K562 (cell line): ENCODE results near the gene PIP5K1B. TPM values are rescaled to one million over a fixed set of nuclear protein-coding genes. Genes with fewer than 3 reads are reported as not detected.

ENCODE experiments used
- AFF1 ChIP-seq, 2 experiments: fragments of 450-650 bp; IDR thresholded peaks; 2 replicates each; pipeline ENCODE4 v1.6.1; 2018; ENCODE audit warnings: mild to moderate bottlenecking in 2 of 2, low read depth in 1 of 2; ENCODE audit not compliant: partially characterized antibody in 2 of 2
- ATF3 ChIP-seq, 2 experiments: fragments of 450-650 bp in 1 of 2; sonication (generic) in 1 of 2; formaldehyde crosslinking in 1 of 2; IDR thresholded peaks in 1 of 2; conservative IDR thresholded peaks in 1 of 2; 2 replicates each; pipeline versions ENCODE4 v1.6.1 to v1.8.1; 2016 to 2023; ENCODE audit warnings: mild to moderate bottlenecking in 2 of 2, moderate library complexity in 2 of 2, inconsistent platforms in 1 of 2, missing genetic modification reagents in 1 of 2
- EP400 ChIP-seq: fragments of 450-650 bp; IDR thresholded peaks from 2 replicates; pipeline ENCODE4 v1.6.1; 2017; ENCODE audit warnings: antibody characterized with exemption, mild to moderate bottlenecking, moderate library complexity
- MAZ ChIP-seq, 2 experiments: fragments of 450-650 bp in 1 of 2; sonication (generic) in 1 of 2; formaldehyde crosslinking; IDR thresholded peaks in 1 of 2; conservative IDR thresholded peaks in 1 of 2; 2 replicates each; pipeline versions ENCODE4 v1.4.0 to v1.5.0; 2020; ENCODE audit warnings: mild to moderate bottlenecking in 1 of 2, missing genetic modification reagents in 1 of 2
- PHF21A ChIP-seq: fragments of 450-650 bp; IDR thresholded peaks from 2 replicates; pipeline ENCODE4 v1.6.1; 2017; ENCODE audit warnings: low read depth, borderline replicate concordance
- PKNOX1 ChIP-seq: fragments of 450-650 bp; IDR thresholded peaks from 2 replicates; pipeline ENCODE4 v1.6.1; 2016
- TFAP4 ChIP-seq: sonication (generic); formaldehyde crosslinking; IDR thresholded peaks from 2 replicates; pipeline ENCODE4 v1.8.0; 2022; ENCODE audit warnings: missing genetic modification reagents, mild to moderate bottlenecking, moderate library complexity, borderline replicate concordance
- TSHZ1 ChIP-seq: fragments of 250-450 bp; sonication (Bioruptor Pico); IDR thresholded peaks from 2 replicates; pipeline ENCODE4 v1.4.0; 2020; ENCODE audit warnings: mild to moderate bottlenecking, moderate library complexity
- ZNF512 ChIP-seq: IDR thresholded peaks from 2 replicates; pipeline ENCODE4 v1.6.1; 2016; ENCODE audit warnings: missing genetic modification characterization, missing compliant biosample characterization
- ZNF655 ChIP-seq: fragments of 250-450 bp; sonication (Bioruptor Pico); IDR thresholded peaks from 2 replicates; pipeline ENCODE4 v1.5.0; 2021
- polyA plus RNA-seq, 8 experiments: library from polyadenylated mRNA; depleted of rRNA in 4 of 8; stranded (reverse) in 5 of 8; unstranded in 3 of 8; fragments of >200 nt; fragmentation: Nextera tagmentation in 2 of 8; fragmentation: Illumina TruSeq in 1 of 8; extraction: Ambion mirVana in 2 of 8; extraction: Trizol in 1 of 8; gene quantifications; 2 replicates each; pipeline versions ENCODE4 v1.2.1 to v1.2.3, GENCODE V29; 2011 to 2014; ENCODE audit warnings: inconsistent platforms in 1 of 8, missing spikeins in 1 of 8
- total RNA-seq, 7 experiments: library from RNA; depleted of rRNA in 6 of 7; stranded (reverse); fragments of >200 nt in 6 of 7; fragmentation: Illumina TruSeq in 2 of 7; extraction: Trizol in 2 of 7; gene quantifications; 2 replicates each; pipeline versions ENCODE4 v1.2.1 to v1.2.3, GENCODE V29; 2011 to 2021; ENCODE audit warnings: low replicate concordance in 1 of 7

Gene PIP5K1B
- total and polyA plus RNA-seq, 9 of the 15 experiments (the other 6 are each of a cell fraction or from before 2014, with no cell fraction given), result 3.1 to 12.9 (median 7.4) TPM

GRCh38 chr9:68705531-68706362 is 707 bp downstream of the PIP5K1B start (continued):
- no peak for TF ChIP-seq ZNF512 (tag)
- TF ChIP-seq PHF21A, result no peak
- TF ChIP-seq TSHZ1, result no peak
- no peak for TF ChIP-seq ZNF655
- TF ChIP-seq TFAP4 (CRISPR knock-in tag), result peak; percentile 68
- TF ChIP-seq PKNOX1, result no peak
- TF ChIP-seq AFF1 (IDR thresholded peaks at IDR 0.05; ENCODE audit: low read depth in 1 of 2, partially characterized antibody in 2 of 2), result no peak
- peak; percentile 12 to 75; a peak in 3 of 4 replicates for TF ChIP-seq MAZ (CRISPR knock-in tag; conservative IDR thresholded peaks at IDR 0.05 in 1 of 2, IDR thresholded peaks at IDR 0.05 in 1 of 2)
- TF ChIP-seq EP400, result peak; percentile 16; the same call in 1 of the 2 replicates
- 0 out of 2 replicates have a peak, but pooled peaks have one; percentile 7 for TF ChIP-seq ATF3 (IDR thresholded peaks at IDR 0.05)
- TF ChIP-seq ATF3 (CRISPR knock-in tag; conservative IDR thresholded peaks at IDR 0.05), result no peak
